Measurements from ENCODE around the gene TRIM25.

TRIM25 gene

GRCh38 chr17:56896217-56896967 lies 17.5 kb downstream of the TRIM25 start:
- no peak for DNase-seq

- no peak for DNase-seq
Observed at GRCh38 chr17:56894859-56895455, 18.9 kb downstream of the TRIM25 start.

GRCh38 chr17:56893503-56893902 lies 20.3 kb downstream of the TRIM25 start:
- DNase-seq, result no peak

- DNase-seq, result no peak
Observed at GRCh38 chr17:56892333-56892732, 21.5 kb downstream of the TRIM25 start.

GRCh38 chr17:56891751-56892150 lies 22.1 kb downstream of the TRIM25 start:
- no peak for DNase-seq

- no peak for DNase-seq
Observed at GRCh38 chr17:56890906-56891674, 22.8 kb downstream of the TRIM25 start.

DNA sequence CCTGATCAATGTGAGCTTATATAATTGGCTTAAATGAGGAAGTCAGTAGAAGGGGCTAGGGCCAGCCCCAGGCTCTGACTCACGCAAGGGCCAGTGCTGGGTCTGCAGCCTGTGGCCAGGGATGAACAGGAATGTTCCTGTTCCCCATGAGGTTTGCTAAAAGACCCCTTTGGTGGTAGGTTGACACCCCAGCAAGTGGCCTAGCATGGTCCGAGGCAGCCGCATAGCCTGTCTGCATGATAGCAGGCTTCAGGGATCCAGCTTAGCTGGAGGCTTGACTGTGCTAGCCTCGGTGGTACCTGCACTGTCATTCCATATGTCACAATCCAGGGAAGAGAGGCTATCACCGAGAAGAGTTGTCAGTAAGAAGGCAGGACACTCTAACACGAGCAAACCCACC lies 23.5 kb downstream of the TRIM25 start:
- no peak for DNase-seq

DNA sequence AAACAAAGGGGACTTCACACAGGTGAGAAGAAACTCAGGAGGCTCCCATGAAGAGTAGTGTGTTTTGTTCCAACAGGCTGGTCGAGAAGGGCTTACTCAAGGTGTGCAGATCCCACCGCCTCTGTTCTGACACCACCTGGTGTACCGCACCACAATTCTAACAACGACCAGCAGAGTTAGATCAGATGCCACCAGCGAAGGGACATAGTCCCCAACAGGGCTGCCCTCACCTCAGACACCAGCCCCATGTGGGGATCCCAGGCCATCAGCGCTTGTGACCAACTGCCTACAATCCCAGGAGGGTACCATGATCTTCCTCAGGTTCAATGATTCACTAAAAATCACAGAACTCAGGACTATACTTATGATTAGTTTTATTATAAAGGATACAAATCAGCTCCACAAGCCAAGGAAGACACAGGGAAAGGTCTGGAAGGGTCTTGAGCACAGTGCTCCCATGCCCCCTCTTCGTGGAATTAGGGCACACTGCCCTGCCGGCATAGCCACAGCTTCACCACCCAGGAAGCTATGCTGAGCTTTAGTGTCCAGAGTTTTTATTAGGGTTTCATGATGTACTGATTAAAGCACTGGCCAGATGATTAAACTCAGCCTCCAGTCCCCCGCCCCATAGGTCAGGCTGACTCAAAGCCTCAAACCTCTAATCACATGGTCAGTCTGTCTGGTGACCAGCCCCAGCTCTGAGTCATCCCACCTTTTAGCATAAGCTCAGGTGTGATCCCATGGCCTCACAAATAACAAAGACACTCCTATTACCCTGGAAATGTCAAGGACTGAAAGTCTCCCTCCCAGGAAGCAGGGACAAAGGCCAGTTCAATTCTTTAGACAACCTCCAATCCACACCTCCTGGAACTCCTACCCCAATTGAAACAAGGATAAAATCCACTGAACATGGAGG lies 26.0 kb downstream of the TRIM25 start:
- no peak for DNase-seq

DNA sequence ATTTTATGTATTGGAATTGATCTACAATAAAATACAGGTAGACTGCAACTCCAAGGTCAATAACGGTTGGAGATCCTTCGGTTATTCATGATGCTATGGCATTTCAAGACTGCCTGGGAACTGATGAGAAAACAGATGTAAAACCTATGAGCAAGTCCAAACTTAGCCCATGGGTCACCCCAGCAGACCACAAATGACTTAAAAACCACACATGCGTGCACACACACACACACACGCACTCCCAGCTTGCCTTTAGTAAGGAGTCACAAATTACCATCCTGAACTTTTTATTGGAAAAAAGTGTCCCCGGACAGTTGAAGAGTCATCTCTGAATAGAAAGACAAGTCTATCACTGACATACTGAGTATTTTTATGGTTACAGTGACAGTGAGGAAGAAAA lies 26.7 kb downstream of the TRIM25 start:
- DNase-seq, result no peak

- DNase-seq, result no peak
Observed at GRCh38 chr17:56886288-56886731, 27.5 kb downstream of the TRIM25 start.

DNA sequence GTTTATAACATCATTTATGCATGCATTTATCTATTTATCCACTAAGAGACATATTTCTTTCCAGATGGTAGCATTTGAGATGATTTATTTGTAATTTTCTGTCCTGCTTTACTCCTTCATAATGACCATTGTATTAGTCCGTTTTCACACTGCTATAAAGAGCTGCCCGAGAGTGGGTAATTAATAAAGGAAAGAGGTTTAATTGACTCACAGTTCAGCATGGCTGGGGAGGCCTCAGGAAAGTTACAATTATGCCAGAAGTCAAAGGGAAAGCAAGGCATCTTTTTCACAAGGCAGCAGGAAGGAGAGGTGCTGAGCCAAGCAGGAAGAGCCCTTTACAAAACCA lies 28.6 kb downstream of the TRIM25 start:
- no peak for DNase-seq

- DNase-seq, result no peak
Observed at GRCh38 chr17:56884483-56885311, 29.2 kb downstream of the TRIM25 start.

DNA sequence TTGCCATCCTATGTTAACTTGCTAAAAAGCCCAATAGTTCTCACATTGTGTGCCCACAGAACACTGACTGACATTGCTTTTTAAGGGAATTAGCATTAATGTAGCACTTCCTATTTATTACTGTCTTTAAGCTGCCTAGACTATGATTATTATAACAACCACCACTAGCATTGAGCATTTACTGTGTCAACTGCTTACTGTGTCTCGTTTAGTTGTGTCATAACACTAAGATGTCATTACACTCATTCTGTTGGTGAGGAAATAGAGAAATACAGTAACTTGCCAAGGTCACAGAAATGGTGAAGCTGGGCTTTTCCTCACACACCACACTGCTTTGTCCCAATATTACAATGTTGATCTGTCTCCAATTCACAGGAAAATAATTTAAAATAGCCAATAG lies 30.2 kb downstream of the TRIM25 start:
- no peak for DNase-seq

DNA sequence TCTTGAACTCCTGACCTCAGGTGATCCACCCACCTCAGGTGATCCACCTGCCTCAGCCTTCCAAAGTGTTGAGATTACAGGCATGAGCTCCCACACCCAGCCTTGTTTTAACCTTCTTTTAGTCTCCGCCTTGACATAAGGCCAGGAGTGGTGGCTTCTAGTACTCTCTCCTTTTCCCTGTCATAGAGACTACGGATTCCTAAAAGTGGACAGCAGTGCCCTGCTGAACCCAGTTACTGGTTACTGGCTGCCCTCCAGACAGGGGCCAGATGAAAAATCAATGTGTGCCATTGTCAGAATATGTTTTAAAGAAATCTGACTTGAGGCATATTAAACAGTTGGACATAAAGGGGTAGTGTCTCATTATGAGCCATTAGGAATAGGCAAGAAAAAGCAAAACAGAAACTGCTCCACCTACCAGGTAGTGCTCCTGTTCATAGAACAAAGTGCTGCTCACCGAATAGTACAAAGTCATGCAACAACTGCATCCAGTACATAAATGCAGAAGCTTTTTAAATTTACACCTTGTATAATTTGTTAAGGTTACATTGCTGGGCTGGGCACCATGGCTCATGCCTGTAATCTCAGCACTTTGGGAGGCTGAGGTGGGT lies 32.1 kb downstream of the TRIM25 start:
- no peak for DNase-seq

GRCh38 chr17:56880571-56880970 lies 33.3 kb downstream of the TRIM25 start:
- no peak for DNase-seq

DNA sequence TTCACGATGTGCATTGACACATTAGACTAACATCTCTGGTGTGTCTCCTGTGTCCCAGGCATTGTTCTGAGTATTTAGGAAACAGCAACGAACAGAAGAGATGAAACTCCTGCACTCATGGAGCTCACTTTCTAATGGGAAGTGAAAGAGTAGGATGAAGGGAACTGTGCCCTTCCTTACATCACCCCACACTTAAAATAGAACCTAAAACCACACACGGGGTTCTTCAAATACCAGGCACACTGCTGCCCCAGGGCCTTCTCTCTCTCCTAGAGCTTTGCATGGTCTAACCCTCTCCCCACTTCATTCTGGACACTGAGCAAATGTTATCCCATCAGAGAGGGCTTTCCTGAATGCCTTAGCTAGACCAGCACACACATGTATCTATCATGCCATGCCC lies 33.7 kb downstream of the TRIM25 start:
- DNase-seq, result peak in 2 of 56 donors; percentile 1 to 4

DNA sequence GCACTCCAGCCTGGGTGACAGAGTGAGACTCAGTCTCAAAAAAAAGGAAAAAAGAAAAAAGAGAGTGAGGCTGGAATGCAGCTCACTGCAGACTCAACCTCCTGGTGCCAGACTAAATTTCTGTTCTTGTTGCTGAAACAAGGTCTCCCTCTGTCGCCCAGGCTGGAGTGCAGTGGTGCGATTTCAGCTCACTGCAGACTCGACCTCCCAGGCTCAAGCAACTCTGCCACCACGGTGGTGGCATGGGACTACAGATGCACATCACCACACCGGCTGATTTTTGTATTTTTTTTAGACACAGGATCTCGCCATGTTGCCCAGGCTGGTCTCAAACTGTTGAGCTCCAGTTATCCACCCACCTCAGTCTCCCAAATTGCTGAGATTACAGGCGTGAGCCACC lies 34.6 kb downstream of the TRIM25 start:
- no peak for DNase-seq

DNA sequence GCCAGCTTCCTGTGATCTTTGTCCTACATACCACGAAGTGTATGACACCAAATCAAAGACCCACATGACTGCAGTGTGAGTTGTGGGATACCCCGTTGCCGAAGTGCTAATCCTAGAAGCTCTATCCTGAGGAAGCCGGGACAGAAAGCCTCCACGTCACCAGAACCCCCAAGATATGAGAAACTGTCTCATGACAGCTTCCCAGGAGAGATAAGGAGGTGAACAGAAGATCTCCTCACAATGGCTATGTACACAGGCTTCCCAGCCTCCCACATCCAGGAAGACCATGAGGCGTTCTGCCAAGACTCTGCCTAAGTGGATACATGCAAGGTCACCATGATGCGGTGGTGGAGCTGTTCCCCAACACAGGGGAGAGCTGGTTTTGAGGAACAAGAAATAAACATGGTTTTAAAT lies 37.1 kb downstream of the TRIM25 start:
- DNase-seq, result no peak

DNA sequence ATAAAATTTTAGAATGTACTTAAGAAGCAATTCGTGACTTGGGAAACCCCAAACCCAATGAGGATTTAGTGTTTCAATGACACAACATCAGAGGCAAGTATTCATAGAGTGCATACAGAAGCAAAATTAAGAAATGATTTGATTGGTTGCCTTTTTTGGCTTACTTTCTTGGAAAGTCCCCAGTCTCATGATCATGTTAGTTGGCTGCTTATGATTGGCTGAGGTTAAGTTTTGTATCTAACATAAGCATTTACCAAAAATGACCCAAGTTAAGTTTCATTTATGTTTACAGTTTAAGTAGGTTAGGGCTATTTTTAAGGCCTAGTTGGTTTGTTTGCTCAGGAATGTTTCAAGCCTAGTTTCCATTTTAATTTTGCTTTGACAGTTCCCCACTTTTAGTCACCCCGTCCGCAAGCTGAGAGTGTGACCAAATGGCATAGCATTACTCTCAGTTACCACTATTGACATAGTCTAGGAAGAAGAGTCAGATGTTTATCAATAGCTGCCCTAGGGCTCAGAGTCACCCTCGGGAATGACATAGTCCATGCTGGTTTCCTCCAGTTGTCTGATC lies 43.7 kb downstream of the TRIM25 start:
- DNase-seq, result no peak

GRCh38 chr17:56868716-56869115 lies 45.1 kb downstream of the TRIM25 start:
- no peak for DNase-seq
